ENCODE measurements around the gene TOP1.

TOP1 gene

DNA sequence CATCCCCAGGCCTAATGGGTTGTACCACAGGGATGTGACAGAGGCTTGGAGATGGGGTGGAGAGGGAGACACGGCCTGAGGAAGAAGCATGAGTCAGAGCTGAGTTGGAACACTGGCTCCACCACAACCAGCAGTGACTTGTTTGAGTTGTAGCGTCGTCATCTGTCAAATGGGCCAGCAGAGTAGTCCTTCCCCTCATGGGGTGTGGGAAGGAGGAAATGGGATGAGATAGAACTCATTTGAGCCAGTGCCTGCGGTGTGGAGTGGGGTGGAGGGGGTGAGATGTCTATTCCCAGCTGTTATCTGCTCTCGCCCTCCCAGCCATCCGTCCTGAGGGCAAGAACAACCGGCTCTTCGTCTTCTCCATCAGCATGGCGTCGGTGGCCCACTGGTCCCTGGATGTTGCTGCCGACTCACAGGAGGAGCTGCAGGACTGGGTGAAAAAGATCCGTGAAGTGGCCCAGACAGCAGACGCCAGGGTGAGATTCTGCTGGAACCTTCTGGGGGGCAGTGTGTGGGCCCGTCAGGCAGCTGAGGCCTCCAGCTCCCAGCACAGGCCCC, 141.2 kb downstream of the TOP1 start:
- DNase-seq, result peak; percentile 62

DNA sequence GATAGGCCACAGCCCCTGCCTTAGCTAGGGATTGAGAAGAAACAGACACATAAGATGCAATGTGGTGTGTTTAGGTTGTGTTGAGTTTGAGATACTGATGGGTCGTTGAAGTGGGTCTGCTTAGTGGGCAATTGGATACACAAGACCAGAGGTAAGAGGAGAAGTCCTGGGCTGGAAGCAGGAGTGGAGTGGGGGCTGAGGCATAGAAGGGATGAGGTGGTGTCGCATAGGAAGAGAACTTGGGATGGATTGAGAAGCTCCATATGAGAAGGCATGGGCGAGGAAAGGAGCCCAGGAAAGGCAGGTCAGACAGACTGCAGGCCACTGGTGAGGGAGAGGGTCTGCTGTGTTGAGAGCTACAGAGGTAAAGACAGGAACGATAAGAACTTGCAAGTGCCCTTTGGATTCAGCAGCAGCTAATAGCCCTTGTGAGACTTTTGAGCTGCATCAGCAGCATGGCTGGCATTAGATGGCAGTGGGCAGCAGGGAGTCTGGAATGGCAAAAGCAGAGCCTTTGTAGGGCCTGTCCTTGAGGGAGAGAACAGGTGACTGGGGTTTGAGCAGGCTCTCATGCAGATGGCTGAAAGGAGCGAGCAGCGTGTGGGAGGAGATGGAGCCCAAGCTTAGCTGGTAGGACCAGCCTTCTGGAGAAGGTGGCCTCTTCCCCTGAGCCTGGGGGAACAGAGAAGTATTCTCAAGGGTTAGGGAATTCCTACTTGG, 141.9 kb downstream of the TOP1 start:
- no peak for DNase-seq

DNA sequence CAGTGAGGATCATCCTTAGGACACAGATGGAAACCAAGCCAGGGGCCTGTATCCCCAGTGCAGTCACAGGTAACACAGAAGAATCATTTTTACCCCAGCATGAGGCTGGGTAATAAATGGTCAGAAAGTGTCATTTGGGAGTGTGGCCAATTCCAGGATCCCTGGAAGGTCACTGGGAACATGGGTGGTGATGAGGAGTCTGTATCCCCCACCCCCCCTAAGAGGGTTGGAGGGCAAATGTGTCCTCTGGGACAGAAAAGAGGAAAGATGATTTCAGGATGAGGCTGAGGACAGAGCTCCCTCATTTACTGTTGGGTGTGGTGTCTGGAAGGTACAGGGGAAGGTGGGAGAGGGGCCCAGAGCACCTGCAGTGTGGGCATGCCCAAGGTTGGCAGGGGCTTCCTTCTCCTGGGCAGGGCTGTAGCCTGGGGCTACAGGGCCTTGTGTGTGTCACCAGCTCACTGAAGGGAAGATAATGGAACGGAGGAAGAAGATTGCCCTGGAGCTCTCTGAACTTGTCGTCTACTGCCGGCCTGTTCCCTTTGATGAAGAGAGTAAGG, 143.2 kb downstream of the TOP1 start:
- DNase-seq, result no peak

DNA sequence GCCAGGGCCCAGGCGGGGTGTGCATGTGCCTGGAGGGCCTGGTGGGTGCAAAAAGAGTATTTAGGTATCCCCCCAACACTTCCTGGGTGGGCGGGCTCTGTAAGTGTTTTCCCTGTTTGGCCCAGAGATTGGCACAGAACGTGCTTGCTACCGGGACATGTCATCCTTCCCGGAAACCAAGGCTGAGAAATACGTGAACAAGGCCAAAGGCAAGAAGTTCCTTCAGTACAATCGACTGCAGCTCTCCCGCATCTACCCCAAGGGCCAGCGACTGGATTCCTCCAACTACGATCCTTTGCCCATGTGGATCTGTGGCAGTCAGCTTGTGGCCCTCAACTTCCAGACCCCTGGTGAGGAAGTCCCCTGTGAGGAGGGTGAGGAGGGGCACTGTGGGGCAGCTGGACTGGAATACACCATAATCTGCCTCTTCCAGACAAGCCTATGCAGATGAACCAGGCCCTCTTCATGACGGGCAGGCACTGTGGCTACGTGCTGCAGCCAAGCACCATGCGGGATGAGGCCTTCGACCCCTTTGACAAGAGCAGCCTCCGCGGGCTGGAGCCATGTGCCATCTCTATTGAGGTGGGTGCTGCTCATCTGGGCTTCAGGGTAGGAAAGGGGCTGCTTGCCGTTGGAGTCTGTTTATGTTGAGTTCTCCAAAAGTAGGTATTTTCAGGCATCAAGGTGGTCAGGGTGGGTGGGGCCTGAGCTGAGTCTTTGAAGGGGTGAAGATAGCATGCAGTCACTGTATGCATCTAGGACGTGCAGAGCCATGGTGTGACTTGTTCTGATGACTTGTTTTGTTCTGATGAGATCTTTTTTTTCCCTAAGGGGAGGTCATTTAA, 143.9 kb downstream of the TOP1 start:
- DNase-seq, result no peak

GRCh38 chr20:41173161-41173721, 144.6 kb downstream of the TOP1 start:
- peak; percentile 61 for DNase-seq

- DNase-seq, result no peak
Measured at GRCh38 chr20:41173791-41174341, 145.2 kb downstream of the TOP1 start.

Measured in fibroblast of skin of back (primary cell).